Chondrocyte (in vitro differentiated cells): ENCODE data around the gene ATF7IP. TPM values are rescaled to one million over a fixed set of nuclear protein-coding genes. Genes with fewer than 3 reads are reported as not detected.

Experiments used
- DNase-seq: peaks from one replicate; pipeline ENCODE4 v3.0.0; 2021; ENCODE audit warnings: mixed read lengths, low spot score
- H3K27ac Mint-ChIP-seq: one replicate; pipeline ENCODE4 v1.8.0; 2021; ENCODE audit warnings: mild to moderate bottlenecking, moderate library complexity, mixed read lengths; ENCODE audit not compliant: unreplicated experiment
- H3K27me3 Mint-ChIP-seq: 2 replicates; pipeline ENCODE4 v1.8.0; 2021; ENCODE audit warnings: low read depth, mixed read lengths
- H3K36me3 Mint-ChIP-seq: 2 replicates; pipeline ENCODE4 v1.8.0; 2021; ENCODE audit warnings: low read depth, mixed read lengths
- H3K4me1 Mint-ChIP-seq: 2 replicates; pipeline ENCODE4 v1.8.0; 2021; ENCODE audit warnings: low read depth, mild to moderate bottlenecking, mixed read lengths
- H3K4me3 Mint-ChIP-seq: one replicate; pipeline ENCODE4 v1.8.0; 2021; ENCODE audit warnings: mild to moderate bottlenecking, moderate library complexity, mixed read lengths; ENCODE audit not compliant: unreplicated experiment
- H3K9me3 Mint-ChIP-seq: 2 replicates; pipeline ENCODE4 v1.8.0; 2021; ENCODE audit warnings: low read depth, mixed read lengths
- CTCF ChIP-seq: fragments of 200-600 bp; sonication (generic); IDR thresholded peaks from 2 replicates; pipeline ENCODE4 v1.5.0; 2021; ENCODE audit warnings: antibody characterized with exemption, mild to moderate bottlenecking, moderate library complexity
- total RNA-seq: library from RNA; stranded (reverse); gene quantifications from 3 replicates; pipeline ENCODE4 v1.2.1, GENCODE V29; 2021

ATF7IP gene
- total RNA-seq, 1 donor from 2014 or later: 45.9 TPM

GRCh38 chr12:14387219-14387871 lies 21.9 kb downstream of the ATF7IP start:
- H3K27me3 Mint-ChIP-seq: no peaks in the 10 kb centered on the region
- H3K4me3 Mint-ChIP-seq: no peak overlapping the region
- peaks cover 55% of the 10 kb centered on the region for H3K4me1 Mint-ChIP-seq
- DNase-seq: no peak
- no peak for TF ChIP-seq CTCF
- H3K36me3 Mint-ChIP-seq: peaks cover 7% of the 10 kb centered on the region
- H3K9me3 Mint-ChIP-seq: peaks cover 6% of the 10 kb centered on the region
- peak overlapping the region; percentile 22 for H3K27ac Mint-ChIP-seq

GRCh38 chr12:14390449-14390848 lies 25.0 kb downstream of the ATF7IP start:
- H3K4me3 Mint-ChIP-seq: no peak overlapping the region
- no peak for DNase-seq
- peaks cover 6% of the 10 kb centered on the region for H3K9me3 Mint-ChIP-seq
- H3K27me3 Mint-ChIP-seq: no peaks in the 10 kb centered on the region
- peak overlapping the region; percentile 30 for H3K27ac Mint-ChIP-seq
- H3K4me1 Mint-ChIP-seq: peaks cover 59% of the 10 kb centered on the region
- H3K36me3 Mint-ChIP-seq: peaks cover 7% of the 10 kb centered on the region
- no peak for TF ChIP-seq CTCF

GRCh38 chr12:14390870-14391530 lies 25.5 kb downstream of the ATF7IP start:
- H3K36me3 Mint-ChIP-seq: peaks cover 7% of the 10 kb centered on the region
- peak overlapping the region; percentile 30 for H3K27ac Mint-ChIP-seq
- peaks cover 62% of the 10 kb centered on the region for H3K4me1 Mint-ChIP-seq
- H3K27me3 Mint-ChIP-seq: no peaks in the 10 kb centered on the region
- no peak for TF ChIP-seq CTCF
- no peak overlapping the region for H3K4me3 Mint-ChIP-seq
- no peak for DNase-seq
- H3K9me3 Mint-ChIP-seq: peaks cover 6% of the 10 kb centered on the region

- peak overlapping the region; percentile 89 for H3K27ac Mint-ChIP-seq
- H3K36me3 Mint-ChIP-seq: peaks cover 7% of the 10 kb centered on the region
- H3K4me1 Mint-ChIP-seq: peaks cover 71% of the 10 kb centered on the region
- no peak for TF ChIP-seq CTCF
- no peak for DNase-seq
- peak overlapping the region; percentile 22 for H3K4me3 Mint-ChIP-seq
- H3K9me3 Mint-ChIP-seq: peaks cover 7% of the 10 kb centered on the region
- no peaks in the 10 kb centered on the region for H3K27me3 Mint-ChIP-seq
These were observed 28.3 kb downstream of the ATF7IP start for GRCh38 chr12:14393751-14394150.

- no peaks in the 10 kb centered on the region for H3K27me3 Mint-ChIP-seq
- DNase-seq: no peak
- H3K4me3 Mint-ChIP-seq: peak overlapping the region; percentile 31
- H3K36me3 Mint-ChIP-seq: peaks cover 6% of the 10 kb centered on the region
- TF ChIP-seq CTCF: peak; percentile 46
- peak overlapping the region; percentile 89 for H3K27ac Mint-ChIP-seq
- H3K9me3 Mint-ChIP-seq: peaks cover 3% of the 10 kb centered on the region
- H3K4me1 Mint-ChIP-seq: peaks cover 65% of the 10 kb centered on the region
These were observed 29.0 kb downstream of the ATF7IP start for GRCh38 chr12:14394317-14395073.
